Stomach (tissue), 4 donors: ENCODE results near the gene ETV6.

Experiments
- EP300 ChIP-seq: sonication (generic); formaldehyde crosslinking; IDR thresholded peaks from one replicate; pipeline ENCODE4 v1.6.1; 2017; ENCODE audit warnings: antibody characterized with exemption
- POLR2A ChIP-seq, 4 donors: fragments of 450-650 bp; IDR thresholded peaks; one replicate each; pipeline ENCODE4 v1.6.1; 2016; ENCODE audit warnings: antibody characterized with exemption in 4 of 4, control low read depth in 2 of 4, mild to moderate bottlenecking in 1 of 4, moderate library complexity in 1 of 4

GRCh38 chr12:11768233-11768965, 118.9 kb downstream of the ETV6 start:
- TF ChIP-seq EP300 = no peak
- TF ChIP-seq POLR2A (IDR thresholded peaks at IDR 0.05) = no peak
